IMR-90 (cell line): ENCODE measurements around the gene VIPR2. TPM values are rescaled to one million over a fixed set of nuclear protein-coding genes. Genes with fewer than 3 reads are reported as not detected.

Experiments used
- ATAC-seq: fragments of 200-7000 bp; cut with Tn5 transposase; 2 replicates; pipeline ENCODE4 v1.9.1; 2020; ENCODE audit warnings: low read depth, mild to moderate bottlenecking, moderate library complexity
- BruUV-seq: library from RNA; stranded (reverse); fragments of 400-500 nt; replicated peaks from 2 replicates; lab custom pipeline; 2021; lab: Mats Ljungman, UMichigan
- CTCF ChIA-PET: fragments of 300-600 bp; formaldehyde crosslinking; extraction: SDS; loops from one replicate; lab custom pipeline; 2021; ENCODE audit warnings: antibody characterized with exemption; lab: Yijun Ruan, JAX
- POLR2A ChIA-PET: fragments of 300-600 bp; sonication (Branson Sonifier 250); formaldehyde crosslinking; loops from one replicate; lab custom pipeline; 2022; ENCODE audit warnings: antibody characterized with exemption; ENCODE audit not compliant: unreplicated experiment; lab: Charles Lee
- DNase-seq: peaks from one replicate; pipeline ENCODE4 v3.0.0; 2013
- H2AFZ ChIP-seq: replicated peaks from 2 replicates; pipeline ENCODE3; 2013; ENCODE audit warnings: low read length, mild to moderate bottlenecking; ENCODE audit not compliant: poor library complexity
- H2AK5ac ChIP-seq: 2 replicates; pipeline ENCODE4 v1.6.1; 2013; ENCODE audit warnings: low read depth, low read length, inconsistent platforms
- H2AK9ac ChIP-seq: replicated peaks from 2 replicates; pipeline ENCODE3; 2013; ENCODE audit warnings: mild to moderate bottlenecking, low read depth, low read length, moderate library complexity; ENCODE audit not compliant: poor library complexity
- H2BK120ac ChIP-seq: 2 replicates; pipeline ENCODE4 v1.6.1; 2013; ENCODE audit warnings: low read depth, low read length, inconsistent platforms
- H2BK15ac ChIP-seq: 3 replicates; pipeline ENCODE4 v1.6.1; 2013; ENCODE audit warnings: low read depth, low read length, inconsistent platforms
- H2BK20ac ChIP-seq: 2 replicates; pipeline ENCODE4 v1.6.1; 2013; ENCODE audit warnings: low read depth, mild to moderate bottlenecking, inconsistent platforms, low read length, moderate library complexity
- H2BK5ac ChIP-seq: 2 replicates; pipeline ENCODE4 v1.6.1; 2013; ENCODE audit warnings: mild to moderate bottlenecking, low read depth, low read length, inconsistent platforms; ENCODE audit not compliant: poor library complexity, severe bottlenecking
- H3K14ac ChIP-seq: replicated peaks from 2 replicates; pipeline ENCODE4 v1.6.1; 2013; ENCODE audit warnings: low read depth, low read length, inconsistent platforms
- H3K18ac ChIP-seq: 2 replicates; pipeline ENCODE4 v1.6.1; 2013; ENCODE audit warnings: low read depth, low read length, control low read depth
- H3K23ac ChIP-seq: 2 replicates; pipeline ENCODE4 v1.6.1; 2013; ENCODE audit warnings: low read depth, low read length, inconsistent platforms
- H3K27ac ChIP-seq: 2 replicates; pipeline ENCODE4 v1.5.1; 2013; ENCODE audit warnings: mild to moderate bottlenecking, control low read depth, low read length; ENCODE audit not compliant: insufficient read depth
- H3K27me3 ChIP-seq: 2 replicates; pipeline ENCODE4 v1.6.1; 2013; ENCODE audit warnings: low read length; ENCODE audit not compliant: control insufficient read depth, insufficient read depth
- H3K36me3 ChIP-seq: 2 replicates; pipeline ENCODE4 v1.6.1; 2013; ENCODE audit warnings: low read length, mixed read lengths; ENCODE audit not compliant: control insufficient read depth, insufficient read depth
- H3K4ac ChIP-seq: 2 replicates; pipeline ENCODE4 v1.6.1; 2013; ENCODE audit warnings: low read depth, low read length, inconsistent platforms
- H3K4me1 ChIP-seq: 2 replicates; pipeline ENCODE4 v1.6.1; 2013; ENCODE audit warnings: low read length, mixed read lengths; ENCODE audit not compliant: control insufficient read depth, insufficient read depth
- H3K4me2 ChIP-seq: 2 replicates; pipeline ENCODE4 v1.6.1; 2013; ENCODE audit warnings: low read depth, mild to moderate bottlenecking, control low read depth, low read length, moderate library complexity
- H3K4me3 ChIP-seq: 2 replicates; pipeline ENCODE4 v1.5.1; 2013; ENCODE audit warnings: low read depth, mild to moderate bottlenecking, control low read depth, low read length, moderate library complexity; ENCODE audit not compliant: insufficient read depth
- H3K56ac ChIP-seq: 2 replicates; pipeline ENCODE4 v1.6.1; 2013; ENCODE audit warnings: low read length, inconsistent platforms; ENCODE audit not compliant: insufficient read depth; ENCODE audit errors: extremely low read depth
- H3K79me1 ChIP-seq, 2 experiments: 2 replicates each; pipeline ENCODE4 v1.6.1; 2013; ENCODE audit warnings: low read length in 2 of 2, inconsistent platforms in 1 of 2, low read depth in 1 of 2
- H3K9ac ChIP-seq: 2 replicates; pipeline ENCODE4 v1.6.1; 2013; ENCODE audit warnings: low read depth, low read length, control low read depth
- H3K9me1 ChIP-seq: 2 replicates; pipeline ENCODE4 v1.6.1; 2013; ENCODE audit warnings: low read length, inconsistent platforms; ENCODE audit not compliant: insufficient read depth
- H3K9me3 ChIP-seq: 2 replicates; pipeline ENCODE4 v1.6.1; 2013; ENCODE audit warnings: low read length; ENCODE audit not compliant: control insufficient read depth, insufficient read depth
- H4K20me1 ChIP-seq: 2 replicates; pipeline ENCODE4 v1.6.1; 2013; ENCODE audit warnings: low read length, inconsistent platforms; ENCODE audit not compliant: insufficient read depth
- H4K5ac ChIP-seq: 2 replicates; pipeline ENCODE4 v1.6.1; 2013; ENCODE audit warnings: mild to moderate bottlenecking, low read depth, low read length, control low read depth
- H4K8ac ChIP-seq, 2 experiments: 2 replicates each; pipeline ENCODE4 v1.6.1; 2013; ENCODE audit warnings: low read depth in 2 of 2, low read length in 2 of 2, control low read depth in 1 of 2, inconsistent platforms in 1 of 2
- H4K91ac ChIP-seq: 2 replicates; pipeline ENCODE4 v1.6.1; 2013; ENCODE audit warnings: low read depth, low read length, inconsistent platforms; ENCODE audit not compliant: insufficient read depth
- CEBPB ChIP-seq: IDR thresholded peaks from 2 replicates; pipeline ENCODE4 v1.6.1; 2012; ENCODE audit warnings: low read depth, low read length, improper control_type of control experiment
- MAZ ChIP-seq: IDR thresholded peaks from 2 replicates; pipeline ENCODE4 v1.6.1; 2012; ENCODE audit warnings: low read depth, mild to moderate bottlenecking, low read length, improper control_type of control experiment, moderate library complexity, borderline replicate concordance
- POLR2A ChIP-seq: IDR thresholded peaks from 2 replicates; pipeline ENCODE4 v1.6.1; 2012; ENCODE audit warnings: mild to moderate bottlenecking, low read depth, low read length
- RAD21 ChIP-seq: IDR thresholded peaks from 2 replicates; pipeline ENCODE4 v1.6.1; 2012; ENCODE audit warnings: low read length, improper control_type of control experiment
- RCOR1 ChIP-seq: IDR thresholded peaks from 2 replicates; pipeline ENCODE4 v1.6.1; 2012; ENCODE audit warnings: mild to moderate bottlenecking, low read length, improper control_type of control experiment; ENCODE audit not compliant: insufficient replicate concordance
- SMC3 ChIP-seq: fragments of 150-350 bp; IDR thresholded peaks from 2 replicates; pipeline ENCODE4 v1.6.1; 2016; ENCODE audit warnings: low read depth, mild to moderate bottlenecking, antibody characterized with exemption, low read length, moderate library complexity
- USF2 ChIP-seq: fragments of 150-350 bp; IDR thresholded peaks from 2 replicates; pipeline ENCODE4 v1.6.1; 2017; ENCODE audit warnings: mild to moderate bottlenecking, antibody characterized with exemption, low read length, low read depth
- WGBS, 2 experiments: methylation state at CpG; one replicate each; pipeline versions ENCODE4 v1.1.5 to v1.1.7; 2013; ENCODE audit warnings: missing lambda C conversion rate in 2 of 2; ENCODE audit not compliant: insufficient read length in 1 of 2; ENCODE audit errors: extremely low coverage in 2 of 2; 5-methylcytosine and 5-hydroxymethylcytosine counted together
- dilution Hi-C: fragments of 300-500 bp; cut with HindIII; formaldehyde crosslinking; loops from one replicate; pipeline ENCODE4 v1.14.3; 2018; ENCODE audit warnings: low sequenced_read_pairs; ENCODE audit not compliant: unreplicated experiment
- in situ Hi-C: fragments of 300-500 bp; cut with MboI; formaldehyde crosslinking; loops from 3 replicates; pipeline ENCODE4 v1.14.3; 2019; ENCODE audit warnings: low sequenced_read_pairs, inconsistent platforms, mixed read lengths
- intact Hi-C: fragments of 100-400 bp; cut with micrococcal nuclease; formaldehyde crosslinking; loops from 2 replicates; pipeline ENCODE4 v1.10.0; 2022
- polyA plus RNA-seq, 3 experiments: library from polyadenylated mRNA; depleted of rRNA; stranded (reverse); fragments of >200 nt; gene quantifications; 2 replicates each; pipeline ENCODE4 v1.2.3, GENCODE V29; 2012; ENCODE audit warnings: low replicate concordance in 1 of 3
- total RNA-seq: library from RNA; depleted of rRNA; stranded (reverse); fragments of >200 nt; gene quantifications from 2 replicates; pipeline ENCODE4 v1.2.3, GENCODE V29; 2012

The VIPR2 gene
- total and polyA plus RNA-seq, 2 of the 4 experiments (the other 2 are of a cell fraction): not detected

DNA sequence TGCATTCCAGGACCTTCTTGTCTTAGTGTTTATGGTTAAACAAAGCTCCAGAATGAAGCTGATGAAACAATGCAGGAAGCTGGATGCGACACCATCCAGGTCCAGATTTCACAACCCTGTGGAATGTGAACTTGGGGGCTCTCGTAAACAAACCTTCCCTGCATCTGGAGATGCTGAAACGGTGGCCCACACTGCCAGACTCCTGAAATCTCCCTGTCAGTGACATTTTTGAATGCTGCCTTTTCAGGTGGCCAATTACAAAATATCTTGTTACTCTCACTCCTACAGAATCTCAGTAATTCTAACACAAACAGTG lies 18.8 kb downstream of the VIPR2 start:
- in situ Hi-C loops: no loop called here
- no TSS peak for BruUV-seq
- WGBS, 2 experiments: 30% methylated on average over 3 of the region's 3 CpGs; no CpG with 5 or more reads in 1 of the 2 experiments

More for the DNA sequence above, 18.8 kb downstream of the VIPR2 start:
- Histone ChIP-seq H2AK5ac (no peak overlapping the region), H3K9ac (no peak overlapping the region), H3K79me1 (no peaks in the 10 kb centered on the region), H2BK15ac (no peak overlapping the region), H3K18ac (no peak overlapping the region), H4K8ac (no peak overlapping the region), H3K4me1 (no peaks in the 10 kb centered on the region), H3K4me3 (no peak overlapping the region), H2BK20ac (no peak overlapping the region), H3K14ac (no peak overlapping the region), H4K20me1 (no peaks in the 10 kb centered on the region), H4K91ac (no peak overlapping the region), H3K23ac (no peak overlapping the region), H3K27ac (no peak overlapping the region), H3K27me3 (no peaks in the 10 kb centered on the region), H2AFZ (no peak overlapping the region), H4K5ac (no peak overlapping the region), H2BK5ac (no peak overlapping the region), H3K9me3 (peaks cover 28% of the 10 kb centered on the region), H3K56ac (no peak overlapping the region), H3K36me3 (no peaks in the 10 kb centered on the region), H3K9me1 (no peaks in the 10 kb centered on the region), H2AK9ac (no peak overlapping the region), H2BK120ac (no peak overlapping the region), H3K4me2 (no peak overlapping the region), H3K4ac (no peak overlapping the region)
- POLR2A ChIA-PET: no interaction called here
- DNase-seq: no peak
- dilution Hi-C loops (no loop called here), intact Hi-C loops (no loop called here)
- no peak for ATAC-seq
- TF ChIP-seq MAZ: no peak
- no peak for TF ChIP-seq CEBPB
- no peak for TF ChIP-seq USF2
- no peak for TF ChIP-seq POLR2A
- TF ChIP-seq SMC3: no peak
- no peak for TF ChIP-seq RCOR1
- TF ChIP-seq RAD21: no peak
- CTCF ChIA-PET: no interaction called here
